ENCODE data around the gene FCHSD2. TPM values are rescaled to one million over a fixed set of nuclear protein-coding genes. Genes with fewer than 3 reads are reported as not detected.

Gene FCHSD2
- total and polyA plus RNA-seq, 9 of the 15 experiments (the other 6 are each of a cell fraction or from before 2014, with no cell fraction given) = 1.8 to 14.7 (median 6.4) TPM

GRCh38 chr11:72962084-72962483 lies 180.0 kb downstream of the FCHSD2 start (continued):
- TF ChIP-seq ZNF589 (CRISPR knock-in tag; IDR thresholded peaks at IDR 0.05; ENCODE audit: low read depth) = no peak
- no peak for TF ChIP-seq ZNF780A (CRISPR knock-in tag; IDR thresholded peaks at IDR 0.05)
- no peak for TF ChIP-seq ZNF224 (CRISPR knock-in tag; IDR thresholded peaks at IDR 0.05)
- no peak for TF ChIP-seq RBM25 (IDR thresholded peaks at IDR 0.05; ENCODE audit: low read depth, low read length, severe bottlenecking)
- TF ChIP-seq CXXC5 (CRISPR knock-in tag; IDR thresholded peaks at IDR 0.05) = peak; percentile 48; the same call in 1 of the 2 replicates
- no peak for TF ChIP-seq MLX (CRISPR knock-in tag; conservative IDR thresholded peaks at IDR 0.05)
- peak; percentile 93 for TF ChIP-seq CEBPB (tag; IDR thresholded peaks at IDR 0.05)
- no peak for TF ChIP-seq ZNF507 (tag; conservative IDR thresholded peaks at IDR 0.05)
- TF ChIP-seq JUND (IDR thresholded peaks at IDR 0.05; ENCODE audit: borderline replicate concordance, low read depth, low read length) = peak; percentile 78
- TF ChIP-seq JUND (tag; IDR thresholded peaks at IDR 0.05; ENCODE audit: borderline replicate concordance, low read depth, low read length) = no peak; the same call in 2 of the 3 replicates
- TF ChIP-seq CEBPG (CRISPR knock-in tag; IDR thresholded peaks at IDR 0.05) = peak; percentile 83
- TF ChIP-seq CEBPG (tag; conservative IDR thresholded peaks at IDR 0.05 in 1 of 2, IDR thresholded peaks at IDR 0.05 in 1 of 2) = peak; percentile 98
- TF ChIP-seq ZSCAN32 (CRISPR knock-in tag; IDR thresholded peaks at IDR 0.05) = peak; percentile 80
- no peak for TF ChIP-seq BRF1 (IDR thresholded peaks at IDR 0.05; ENCODE audit: borderline replicate concordance, extremely low read depth, insufficient read length)
- TF ChIP-seq ZNF354B (CRISPR knock-in tag; IDR thresholded peaks at IDR 0.05) = no peak
- no peak for TF ChIP-seq HMGXB4 (CRISPR knock-in tag; IDR thresholded peaks at IDR 0.05)
- peak; percentile 22; the same call in 1 of the 2 replicates for TF ChIP-seq SMAD4 (CRISPR knock-in tag; conservative IDR thresholded peaks at IDR 0.05)
- TF ChIP-seq PCBP2 (IDR thresholded peaks at IDR 0.05; ENCODE audit: low read depth, low read length, poor library complexity, severe bottlenecking) = no peak
- TF ChIP-seq ATF4 (CRISPR knock-in tag; IDR thresholded peaks at IDR 0.05) = peak; percentile 90
- TF ChIP-seq CBX5 (IDR thresholded peaks at IDR 0.05; ENCODE audit: borderline replicate concordance, low read depth) = no peak

All from K562 (cell line).